H1 (cell line): ENCODE data around the gene GDE1.

Experiments used
- HDAC6 ChIP-seq: IDR thresholded peaks from one replicate; pipeline ENCODE4 v1.7.1; 2012; ENCODE audit warnings: low read depth, mild to moderate bottlenecking, inconsistent platforms, low read length, moderate library complexity
- POLR2A ChIP-seq, 2 experiments: IDR thresholded peaks; 1 replicate in 1 of 2; 2 replicates in 1 of 2; pipeline ENCODE4 v1.6.1; 2011; ENCODE audit warnings: low read depth in 2 of 2, low read length in 2 of 2, mild to moderate bottlenecking in 2 of 2; ENCODE audit errors: control extremely low read depth in 1 of 2
- POLR2AphosphoS5 ChIP-seq: IDR thresholded peaks from 2 replicates; pipeline ENCODE4 v1.6.1; 2011; ENCODE audit warnings: low read depth, low read length
- RNF2 ChIP-seq: fragments of 200-900, 300-1000 bp; sonication (generic); IDR thresholded peaks from 2 replicates; pipeline ENCODE4 v1.7.1; 2016; ENCODE audit warnings: borderline replicate concordance, low read depth, mild to moderate bottlenecking, antibody characterized with exemption, low read length; ENCODE audit not compliant: poor library complexity, severe bottlenecking; ENCODE audit errors: missing control alignments
- YY1 ChIP-seq: IDR thresholded peaks from 2 replicates; pipeline ENCODE4 v1.6.1; 2011; ENCODE audit warnings: low read depth, mild to moderate bottlenecking, low read length
- TF ChIP-seq, protein P1 (sequence below), 3 experiments: IDR thresholded peaks; 1 replicate in 2 of 3; 2 replicates in 1 of 3; pipeline versions ENCODE4 v1.5.1 to v1.6.1; 2011; ENCODE audit warnings: low read length in 3 of 3, mild to moderate bottlenecking in 3 of 3, inconsistent platforms in 2 of 3, low read depth in 1 of 3, moderate library complexity in 1 of 3; ENCODE audit not compliant: insufficient read depth in 1 of 3; ENCODE audit errors: control extremely low read depth in 1 of 3

DNA sequence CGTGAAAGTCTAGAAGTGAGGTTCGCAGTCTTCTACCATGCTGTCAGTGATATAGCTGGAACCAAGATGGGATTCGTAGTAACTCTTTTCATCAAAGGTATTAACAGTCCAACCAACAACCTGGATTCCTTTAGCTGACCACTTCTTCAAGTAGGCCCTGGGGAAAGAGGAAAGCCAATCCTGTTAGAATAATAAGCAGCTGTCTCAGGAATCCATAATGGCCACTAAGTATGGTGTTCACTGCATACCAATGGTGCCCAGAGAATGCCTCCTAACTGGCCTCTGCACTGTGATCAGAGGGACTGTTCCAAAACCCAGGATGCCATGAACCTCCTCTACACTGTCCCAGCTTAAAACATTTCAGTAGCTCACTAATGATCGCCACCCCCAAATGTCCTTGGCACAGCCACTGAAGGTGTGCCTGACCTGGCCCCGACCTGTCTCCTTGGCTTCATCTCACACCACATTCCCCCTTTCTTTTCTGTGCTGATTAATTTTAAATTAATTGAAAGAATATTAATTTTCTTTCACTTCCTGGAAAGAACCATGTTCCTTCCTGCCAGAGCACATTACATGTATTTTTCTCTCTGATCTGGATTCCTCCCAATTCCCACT lies 18.3 kb downstream of the GDE1 start:
- TF ChIP-seq RNF2 (no peak), POLR2A (IDR thresholded peaks at IDR 0.05; ENCODE audit: control extremely low read depth in 1 of 2, low read depth in 2 of 2, low read length in 2 of 2) (no peak), POLR2AphosphoS5 (no peak), HDAC6 (no peak), YY1 (no peak)
- TF ChIP-seq, protein P1, sequence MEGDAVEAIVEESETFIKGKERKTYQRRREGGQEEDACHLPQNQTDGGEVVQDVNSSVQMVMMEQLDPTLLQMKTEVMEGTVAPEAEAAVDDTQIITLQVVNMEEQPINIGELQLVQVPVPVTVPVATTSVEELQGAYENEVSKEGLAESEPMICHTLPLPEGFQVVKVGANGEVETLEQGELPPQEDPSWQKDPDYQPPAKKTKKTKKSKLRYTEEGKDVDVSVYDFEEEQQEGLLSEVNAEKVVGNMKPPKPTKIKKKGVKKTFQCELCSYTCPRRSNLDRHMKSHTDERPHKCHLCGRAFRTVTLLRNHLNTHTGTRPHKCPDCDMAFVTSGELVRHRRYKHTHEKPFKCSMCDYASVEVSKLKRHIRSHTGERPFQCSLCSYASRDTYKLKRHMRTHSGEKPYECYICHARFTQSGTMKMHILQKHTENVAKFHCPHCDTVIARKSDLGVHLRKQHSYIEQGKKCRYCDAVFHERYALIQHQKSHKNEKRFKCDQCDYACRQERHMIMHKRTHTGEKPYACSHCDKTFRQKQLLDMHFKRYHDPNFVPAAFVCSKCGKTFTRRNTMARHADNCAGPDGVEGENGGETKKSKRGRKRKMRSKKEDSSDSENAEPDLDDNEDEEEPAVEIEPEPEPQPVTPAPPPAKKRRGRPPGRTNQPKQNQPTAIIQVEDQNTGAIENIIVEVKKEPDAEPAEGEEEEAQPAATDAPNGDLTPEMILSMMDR (IDR thresholded peaks at IDR 0.05; ENCODE audit: control extremely low read depth in 1 of 3, insufficient read depth in 1 of 3, low read depth in 1 of 3, low read length in 3 of 3), result no peak
